ENCODE results near the gene HSPA9.

- TF ChIP-seq POLR2A (IDR thresholded peaks at IDR 0.05), result no peak
- TF ChIP-seq CTCF (IDR thresholded peaks at IDR 0.05), result no peak
Observed at GRCh38 chr5:138523406-138523805, 51.8 kb downstream of the HSPA9 start.

Data from uterus (tissue), 2 donors.